Activated CD4-positive, CD25-positive, alpha-beta regulatory T cell (primary cell): ENCODE measurements around the gene SYNGR4.
"Not testable (repeated sequence)": the region's sequence is repeated elsewhere in the genome, so short reads cannot be mapped to it uniquely, and the experiment has no call there.

Experiments used
- DNase-seq, 4 experiments: peaks; one replicate each; lab custom pipeline; 2025; lab: John Stamatoyannopoulos, UW

SYNGR4 gene, protein sequence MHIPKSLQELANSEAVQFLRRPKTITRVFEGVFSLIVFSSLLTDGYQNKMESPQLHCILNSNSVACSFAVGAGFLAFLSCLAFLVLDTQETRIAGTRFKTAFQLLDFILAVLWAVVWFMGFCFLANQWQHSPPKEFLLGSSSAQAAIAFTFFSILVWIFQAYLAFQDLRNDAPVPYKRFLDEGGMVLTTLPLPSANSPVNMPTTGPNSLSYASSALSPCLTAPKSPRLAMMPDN

DNA sequence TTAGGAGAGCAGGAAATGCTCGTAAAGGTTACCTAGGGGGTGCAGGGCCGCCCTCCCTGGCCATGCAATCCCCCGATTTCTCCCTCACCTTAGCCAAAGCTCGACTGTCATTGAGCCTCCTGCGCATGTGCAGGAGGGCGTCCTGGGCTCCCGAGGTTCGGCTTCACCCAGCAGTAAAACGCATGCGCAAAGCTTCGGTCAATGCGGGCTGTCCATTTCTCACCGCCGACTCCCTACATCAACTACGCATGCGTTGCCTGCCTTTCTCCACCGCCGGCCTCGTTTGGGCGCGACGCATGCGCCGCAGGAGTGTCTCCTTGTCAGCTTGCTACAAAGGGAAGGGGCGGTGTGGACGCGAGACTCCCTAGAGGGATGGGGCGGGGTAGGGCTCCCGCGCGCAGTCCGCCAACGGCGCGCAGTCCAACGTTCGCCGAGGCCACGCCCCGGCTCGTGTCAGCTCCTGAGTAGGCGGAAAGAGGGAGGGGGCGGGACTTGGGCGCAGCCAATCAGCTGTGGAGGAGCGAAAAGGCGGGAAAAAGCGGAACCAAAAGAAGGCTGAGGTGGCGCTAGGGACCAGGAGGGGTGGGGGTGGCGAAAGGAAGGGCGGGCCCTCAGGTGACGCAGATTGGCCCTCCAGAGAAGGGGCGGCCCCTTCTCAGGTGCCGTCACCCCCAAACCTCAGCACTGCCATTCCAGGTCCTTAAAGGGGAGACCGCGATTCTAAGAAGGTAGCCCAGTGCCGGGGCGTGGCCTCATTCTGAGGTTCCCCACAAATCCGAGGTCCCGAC is at the start of gene SYNGR4, which contains the start of gene TMEM143:
TSS of gene SYNGR4 (plus strand) at position 558 of the 788 bp plus-strand sequence. CDS start 1,476 bp downstream, outside the sequence.
TSS of gene TMEM143 (minus strand) at position 131 of the 788 bp plus-strand sequence. CDS start at position 111, 20 bp downstream.
- peak; percentile 89 to 97 (median 95) for DNase-seq

DNA sequence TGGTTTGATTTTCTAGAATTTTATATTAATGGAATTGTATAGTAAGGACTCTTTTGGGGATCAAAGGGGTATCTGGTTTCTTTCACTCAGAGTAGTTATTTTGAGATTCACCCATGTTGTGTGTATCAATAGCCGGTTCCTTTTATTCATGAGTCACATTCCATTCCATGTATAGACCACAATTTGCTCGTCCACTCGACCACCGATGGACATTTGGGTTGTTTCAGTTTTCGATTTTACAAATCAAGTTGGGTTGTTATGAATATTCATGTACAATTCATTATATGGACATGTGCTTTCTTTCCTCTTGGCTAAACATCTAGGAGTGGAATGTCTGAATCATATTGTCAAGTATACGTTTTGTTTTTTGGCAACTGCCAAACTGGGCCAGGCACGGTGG is 48.5 kb upstream of the SYNGR4 start:
- no peak for DNase-seq

DNA sequence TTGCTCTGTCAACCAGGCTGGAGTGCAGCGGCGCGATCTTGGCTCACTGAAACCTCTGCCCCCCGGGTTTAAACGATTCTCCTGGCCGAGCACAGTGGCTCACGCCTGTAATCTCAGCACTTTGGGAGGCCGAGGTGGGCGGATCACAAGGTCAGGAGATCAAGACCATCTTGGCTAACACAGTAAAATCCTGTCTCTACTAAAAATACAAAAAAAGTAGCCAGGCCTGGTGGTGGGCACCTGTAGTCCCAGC is 46.5 kb upstream of the SYNGR4 start:
- DNase-seq: not testable (repeated sequence)

DNA sequence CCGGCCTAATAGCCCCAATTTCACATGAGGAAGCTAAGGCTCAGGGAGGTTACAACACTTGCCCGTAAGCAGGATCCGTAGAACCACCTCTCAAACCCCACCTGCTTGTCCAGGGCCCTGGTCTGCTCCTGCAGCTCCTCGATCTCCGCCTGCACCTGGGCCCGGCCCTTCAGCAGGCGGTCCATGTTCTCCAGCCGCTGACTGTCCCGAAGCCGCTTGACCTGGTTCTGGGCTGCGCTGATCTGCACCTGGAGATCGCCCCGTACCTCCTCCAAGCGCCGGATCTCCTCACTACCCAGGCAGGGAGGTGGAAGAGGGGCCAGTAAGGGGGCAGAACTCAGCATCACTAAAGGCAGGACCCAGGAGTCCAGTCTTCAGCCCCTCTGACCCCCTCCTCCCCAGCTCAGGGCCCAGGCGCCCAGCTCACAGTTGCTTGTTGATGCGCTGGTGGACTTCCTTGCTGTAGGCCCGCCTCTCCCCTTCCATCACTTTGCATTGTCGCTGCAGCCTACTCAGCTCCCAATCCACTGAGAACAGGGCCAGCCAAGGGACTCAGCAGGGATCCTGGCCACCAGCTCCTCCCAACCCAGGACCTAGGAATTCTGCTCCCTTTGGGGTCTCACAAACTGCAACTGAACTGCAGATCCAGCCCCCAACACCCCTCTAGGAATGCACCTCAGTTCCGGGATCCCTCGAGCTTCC is 45.7 kb upstream of the SYNGR4 start:
- DNase-seq: no peak

DNA sequence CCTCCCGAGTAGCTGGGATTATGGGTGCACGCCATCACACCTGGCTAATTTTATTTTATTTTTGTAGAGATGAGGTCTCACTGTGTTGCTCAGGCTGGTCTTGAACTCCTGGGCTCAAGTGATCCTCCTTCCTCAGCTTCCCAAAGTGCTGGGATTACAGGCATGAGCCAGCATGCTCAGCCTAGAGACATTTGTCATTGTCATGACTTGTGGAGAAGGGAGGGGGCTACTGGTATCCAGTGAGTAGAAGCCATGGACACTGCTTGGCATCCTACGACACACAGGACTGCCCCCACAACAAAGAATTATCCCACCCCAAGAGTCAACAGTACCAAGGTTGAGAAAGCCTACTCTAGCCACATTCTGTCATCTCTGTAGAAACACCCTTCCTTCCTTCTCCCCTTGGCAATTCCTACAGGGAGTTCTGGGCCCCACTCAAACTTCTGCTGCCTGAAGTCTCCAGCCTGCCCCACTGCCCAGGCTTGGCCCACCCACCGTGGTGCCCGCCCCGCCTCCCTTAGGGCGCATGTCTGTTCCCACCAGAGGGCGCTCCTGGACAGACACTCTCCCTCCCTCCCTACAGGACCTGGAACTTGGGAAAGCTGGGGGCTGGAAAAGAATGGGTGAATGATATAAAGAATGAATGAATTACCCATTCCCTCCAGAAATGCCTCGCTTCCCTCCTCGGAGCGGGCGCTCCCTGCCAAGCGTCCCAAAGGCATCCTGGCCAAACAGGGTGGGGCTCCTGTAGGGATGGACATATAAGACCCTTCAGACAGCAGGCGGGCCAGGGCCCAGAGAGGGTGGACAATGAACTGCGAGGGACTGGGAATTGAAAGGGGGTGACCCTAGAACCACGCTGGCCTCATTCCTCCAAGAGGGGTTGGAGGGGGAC is 44.3 kb upstream of the SYNGR4 start:
- peak; percentile 57 to 71 (median 64) for DNase-seq

DNA sequence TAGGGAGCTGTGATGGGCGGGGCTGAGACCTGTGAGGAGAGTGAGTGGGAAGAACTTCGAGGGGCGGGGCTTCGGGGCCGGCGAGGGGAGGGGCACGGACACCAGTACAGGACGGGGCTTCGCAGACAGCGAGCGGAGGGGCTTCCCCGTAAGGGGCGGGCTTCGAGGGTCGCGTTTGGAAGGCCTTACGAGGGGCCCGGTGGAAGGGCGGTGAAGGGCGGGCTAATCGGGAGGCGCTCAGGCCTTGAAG is 42.9 kb upstream of the SYNGR4 start:
- peak; percentile 78 to 88 (median 84) for DNase-seq

DNA sequence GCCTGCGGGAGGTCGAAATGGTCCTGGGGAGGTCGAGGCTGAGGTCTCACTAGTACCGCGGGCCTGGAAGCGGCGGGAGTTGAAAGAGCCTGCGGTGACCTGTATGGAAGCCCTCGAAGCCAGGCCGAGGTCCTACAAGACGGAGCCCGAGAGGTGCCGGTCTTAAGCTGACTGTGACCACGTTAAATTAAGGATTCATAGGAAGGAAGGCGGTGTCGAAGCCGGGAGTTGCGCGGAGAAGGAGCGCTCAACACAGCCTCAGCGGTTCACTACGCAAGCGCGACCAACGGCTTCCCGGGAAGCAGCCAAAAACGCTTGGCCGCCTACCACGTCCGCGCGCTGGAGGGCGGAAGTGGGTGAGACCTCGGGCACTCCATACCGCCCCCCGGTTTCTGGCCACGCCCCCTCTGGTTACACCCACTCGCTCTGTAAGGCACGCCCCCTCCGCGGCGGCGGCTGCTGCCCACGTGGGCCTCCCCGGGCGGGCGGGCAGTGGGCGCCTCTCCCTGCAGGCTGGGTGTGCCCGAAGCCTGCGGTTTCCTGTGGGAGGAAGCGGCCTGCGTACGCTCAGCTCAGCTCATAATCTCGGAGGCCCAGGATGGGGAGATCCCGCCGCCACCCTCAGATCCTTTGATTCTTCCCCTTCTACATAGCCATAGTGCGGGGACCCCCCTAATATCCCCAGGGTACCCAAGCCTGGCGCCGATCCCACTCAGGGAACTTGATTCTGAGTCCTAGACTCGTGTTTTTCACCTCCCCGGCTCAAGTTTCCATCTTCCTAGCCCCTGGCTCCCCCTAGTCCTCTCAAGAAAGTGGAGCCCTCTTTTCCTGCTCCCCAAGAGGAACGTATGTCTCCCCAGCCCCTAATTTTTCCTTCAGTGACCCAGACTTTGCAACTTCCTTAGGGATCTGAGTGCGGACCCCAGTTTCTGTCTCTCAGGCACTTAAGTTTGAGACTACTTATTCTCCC is 42.3 kb upstream of the SYNGR4 start:
- peak; percentile 96 to 99 (median 98) for DNase-seq

DNA sequence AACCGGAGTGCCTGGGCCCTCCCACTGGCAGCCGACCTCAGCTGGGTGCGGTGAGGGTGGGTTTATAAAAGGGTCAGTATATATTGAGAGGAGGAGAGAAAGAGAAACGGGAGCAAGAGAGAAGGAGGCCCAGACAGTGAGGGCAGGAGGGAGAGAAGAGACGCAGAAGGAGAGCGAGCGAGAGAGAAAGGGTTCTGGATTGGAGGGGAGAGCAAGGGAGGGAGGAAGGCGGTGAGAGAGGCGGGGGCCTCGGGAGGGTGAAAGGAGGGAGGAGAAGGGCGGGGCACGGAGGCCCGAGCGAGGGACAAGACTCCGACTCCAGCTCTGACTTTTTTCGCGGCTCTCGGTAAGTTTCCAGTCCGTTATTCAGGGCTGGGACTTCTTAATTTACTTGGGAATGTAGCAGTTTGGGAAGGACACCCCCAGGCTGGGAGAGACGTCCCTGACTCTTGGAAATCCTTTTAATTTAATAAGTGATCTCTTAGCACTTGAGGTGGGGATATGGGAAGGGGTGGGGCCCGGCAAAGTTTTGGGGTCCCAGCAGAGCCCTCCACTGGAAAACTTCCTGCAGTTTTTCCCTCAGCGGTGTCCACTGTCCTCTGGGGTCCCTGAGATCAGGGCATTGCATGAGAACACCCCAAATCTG is 38.8 kb upstream of the SYNGR4 start, which contains the start of gene EMP3:
TSS of gene EMP3 (plus strand) at position 288 of the 646 bp plus-strand sequence. CDS start 1,293 bp downstream, outside the sequence.
- peak; percentile 40 to 68 (median 56) for DNase-seq

DNA sequence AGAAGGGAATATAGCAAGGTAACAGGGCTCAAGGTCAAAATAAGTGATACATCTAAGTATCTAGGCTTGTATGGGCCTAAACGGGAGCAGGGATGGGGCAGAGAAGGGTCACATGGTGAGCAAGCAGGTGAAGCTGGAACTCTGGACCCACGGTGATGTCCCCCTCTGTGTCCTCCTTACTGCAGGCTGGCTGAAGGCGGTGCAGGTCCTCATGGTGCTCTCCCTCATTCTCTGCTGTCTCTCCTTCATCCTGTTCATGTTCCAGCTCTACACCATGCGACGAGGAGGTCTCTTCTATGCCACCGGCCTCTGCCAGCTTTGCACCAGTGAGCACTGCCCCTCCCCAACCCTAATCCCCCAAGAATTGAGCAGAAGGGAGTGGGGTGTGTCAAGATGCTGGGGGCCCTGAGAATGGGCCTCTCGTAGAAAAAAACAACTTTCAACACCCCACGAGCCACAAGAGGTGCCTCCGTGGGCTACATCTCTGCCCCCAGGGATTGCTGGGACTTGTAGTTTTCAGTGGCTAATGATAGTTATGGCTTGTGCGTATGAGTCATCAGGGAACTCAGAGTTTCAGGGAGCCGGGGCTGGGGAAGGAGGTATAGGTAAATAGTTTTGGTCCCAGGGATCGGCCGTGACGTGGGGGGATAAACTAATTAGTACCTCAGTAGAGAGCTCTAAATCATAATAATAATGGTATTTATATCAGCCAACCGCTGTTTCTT is 34.8 kb upstream of the SYNGR4 start:
- peak in 2 of 4 experiments; percentile 14 to 16 for DNase-seq

DNA sequence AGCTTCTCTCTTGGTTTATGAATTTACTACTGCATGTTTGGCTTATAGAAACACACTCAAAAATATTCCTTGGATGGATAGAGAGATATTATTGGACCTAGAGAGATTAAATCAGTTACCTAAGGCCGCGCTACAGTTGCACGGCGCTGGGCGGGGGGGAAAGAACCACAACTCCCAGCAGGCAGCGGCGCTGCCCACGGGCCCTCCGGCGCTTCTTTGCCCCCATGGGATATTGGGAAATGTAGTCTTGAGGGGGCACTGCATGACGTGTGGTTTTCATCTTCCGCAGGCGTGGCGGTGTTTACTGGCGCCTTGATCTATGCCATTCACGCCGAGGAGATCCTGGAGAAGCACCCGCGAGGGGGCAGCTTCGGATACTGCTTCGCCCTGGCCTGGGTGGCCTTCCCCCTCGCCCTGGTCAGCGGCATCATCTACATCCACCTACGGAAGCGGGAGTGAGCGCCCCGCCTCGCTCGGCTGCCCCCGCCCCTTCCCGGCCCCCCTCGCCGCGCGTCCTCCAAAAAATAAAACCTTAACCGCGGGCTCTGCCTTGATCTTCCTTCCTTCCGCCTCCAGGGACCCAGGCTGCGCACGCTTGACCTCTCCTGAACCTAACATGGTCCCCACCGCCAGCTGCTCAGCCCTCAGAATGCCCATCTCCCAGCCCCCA is 34.0 kb upstream of the SYNGR4 start:
- peak; percentile 55 to 78 (median 66) for DNase-seq

DNA sequence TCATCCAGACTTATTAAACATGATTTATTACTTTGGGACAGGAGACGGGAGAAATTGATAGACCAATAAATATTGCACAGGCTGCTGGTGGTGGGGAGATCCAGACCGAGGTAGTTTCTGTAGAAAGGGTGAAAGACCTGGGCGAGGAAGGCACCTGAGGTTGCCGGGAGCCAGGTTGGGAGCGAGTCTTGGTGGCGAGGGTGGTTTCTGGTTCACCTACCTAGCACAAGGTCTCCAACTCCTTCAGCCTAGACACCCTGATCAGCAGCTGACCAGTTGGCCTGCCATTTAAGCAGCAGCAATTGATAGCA is 31.9 kb upstream of the SYNGR4 start:
- DNase-seq: no peak

DNA sequence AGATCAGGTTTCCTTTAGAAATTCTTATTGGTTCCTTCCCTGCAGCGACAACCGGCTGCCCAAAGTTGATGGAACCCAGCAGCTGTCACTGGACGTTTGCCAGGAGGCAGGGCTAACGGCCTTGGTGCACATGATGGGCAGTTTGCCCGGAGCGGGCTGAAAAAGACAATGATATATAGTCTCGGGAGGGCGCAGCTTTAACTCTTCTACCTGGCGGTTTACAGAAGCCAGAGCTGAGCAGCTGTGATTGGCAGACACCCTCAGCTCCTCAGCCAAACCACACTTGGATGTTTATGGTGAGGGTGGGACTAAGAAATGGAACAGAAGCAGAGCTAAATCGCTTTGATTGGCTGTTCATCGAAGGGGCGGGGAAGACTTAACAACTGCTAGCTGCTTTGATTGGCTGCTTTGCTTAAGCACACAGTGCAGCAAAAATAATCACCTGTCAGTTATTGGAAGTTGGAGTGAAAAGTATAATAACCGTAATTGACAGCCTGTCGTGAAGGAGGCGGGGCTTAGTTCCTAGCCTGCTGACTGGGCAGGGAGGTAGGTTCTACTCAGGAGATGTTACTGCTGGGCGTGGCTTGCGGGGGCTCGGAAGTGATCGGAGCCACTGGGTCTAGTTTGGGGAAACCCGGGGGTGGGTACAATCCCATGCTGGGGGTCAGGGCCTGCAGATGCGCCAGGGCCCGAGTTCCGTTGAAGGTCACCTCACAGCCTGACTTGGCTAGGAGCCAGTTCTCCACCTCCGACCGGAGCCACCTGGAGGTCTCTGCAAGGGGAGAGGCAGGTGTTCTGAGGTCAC is 31.3 kb upstream of the SYNGR4 start:
- DNase-seq: peak; percentile 72 to 92 (median 81)

DNA sequence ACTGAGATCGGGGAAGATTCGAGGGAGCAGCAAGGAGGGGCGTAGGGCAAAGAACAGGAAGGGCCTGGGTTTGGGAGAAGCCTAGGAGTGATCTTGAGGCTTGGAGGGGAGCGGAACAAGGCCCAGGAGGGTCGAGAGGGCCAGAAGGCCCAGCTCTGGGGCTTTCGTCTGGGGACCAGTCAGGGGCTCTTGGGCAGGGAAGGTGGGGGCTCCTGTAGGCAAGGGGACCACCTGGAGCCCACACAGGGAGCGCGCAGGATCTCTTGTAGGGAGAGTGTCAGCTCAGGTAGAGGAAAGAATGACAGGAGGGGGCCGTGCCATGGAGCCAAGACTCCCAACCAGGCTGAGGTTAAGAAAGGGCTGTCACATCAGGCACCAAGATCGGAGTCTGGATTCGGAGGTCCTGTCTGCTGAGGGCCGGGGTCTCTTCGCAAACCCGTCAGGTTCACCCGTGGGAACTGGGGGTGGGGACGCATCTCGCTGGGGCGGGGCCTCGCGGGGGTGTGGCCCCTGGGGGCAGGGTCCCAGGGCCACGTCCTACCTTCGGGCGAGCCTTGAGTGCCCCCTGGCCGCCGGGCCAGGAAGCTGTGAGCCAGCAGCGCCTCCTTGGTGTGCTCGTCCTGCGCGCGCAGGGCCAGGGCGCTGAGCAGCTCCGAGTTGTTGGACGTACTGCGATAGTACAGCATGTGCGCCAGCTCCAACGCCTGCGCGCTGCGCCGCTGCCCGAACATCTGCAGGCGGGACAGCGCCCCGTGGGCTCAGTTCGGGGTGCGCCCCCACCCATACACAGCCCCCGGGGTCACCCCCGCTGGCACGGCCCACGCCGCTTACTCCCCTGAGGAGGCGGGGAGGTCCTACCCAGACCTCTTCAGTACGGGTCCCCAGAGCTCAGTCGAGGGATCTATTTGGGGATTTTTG is 30.4 kb upstream of the SYNGR4 start:
- peak; percentile 78 to 93 (median 89) for DNase-seq

DNA sequence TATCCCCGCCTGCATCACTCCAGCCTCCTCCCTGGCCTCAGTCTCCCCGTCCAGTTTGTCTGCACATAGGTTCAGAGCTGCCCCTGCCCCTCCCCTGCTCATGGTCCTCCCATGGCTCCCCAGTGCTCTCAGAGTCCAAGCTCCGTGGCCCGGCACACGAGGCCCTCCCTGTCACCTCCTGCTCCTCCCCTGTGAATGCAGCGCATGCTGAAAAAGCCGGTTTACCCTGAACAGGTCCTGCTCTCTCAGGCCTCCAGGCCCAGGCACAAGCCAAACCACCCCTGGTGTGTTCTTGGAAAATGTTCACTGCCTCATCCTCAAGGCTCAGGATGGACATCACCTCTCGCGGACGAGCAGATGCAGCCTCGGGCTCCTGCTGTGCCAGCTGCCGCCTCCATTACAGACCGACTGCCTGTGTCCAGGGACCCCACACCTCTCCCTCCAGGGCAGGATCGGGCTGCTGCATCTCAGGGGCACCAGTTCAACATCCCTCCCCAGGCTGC is 25.9 kb upstream of the SYNGR4 start:
- DNase-seq: no peak

DNA sequence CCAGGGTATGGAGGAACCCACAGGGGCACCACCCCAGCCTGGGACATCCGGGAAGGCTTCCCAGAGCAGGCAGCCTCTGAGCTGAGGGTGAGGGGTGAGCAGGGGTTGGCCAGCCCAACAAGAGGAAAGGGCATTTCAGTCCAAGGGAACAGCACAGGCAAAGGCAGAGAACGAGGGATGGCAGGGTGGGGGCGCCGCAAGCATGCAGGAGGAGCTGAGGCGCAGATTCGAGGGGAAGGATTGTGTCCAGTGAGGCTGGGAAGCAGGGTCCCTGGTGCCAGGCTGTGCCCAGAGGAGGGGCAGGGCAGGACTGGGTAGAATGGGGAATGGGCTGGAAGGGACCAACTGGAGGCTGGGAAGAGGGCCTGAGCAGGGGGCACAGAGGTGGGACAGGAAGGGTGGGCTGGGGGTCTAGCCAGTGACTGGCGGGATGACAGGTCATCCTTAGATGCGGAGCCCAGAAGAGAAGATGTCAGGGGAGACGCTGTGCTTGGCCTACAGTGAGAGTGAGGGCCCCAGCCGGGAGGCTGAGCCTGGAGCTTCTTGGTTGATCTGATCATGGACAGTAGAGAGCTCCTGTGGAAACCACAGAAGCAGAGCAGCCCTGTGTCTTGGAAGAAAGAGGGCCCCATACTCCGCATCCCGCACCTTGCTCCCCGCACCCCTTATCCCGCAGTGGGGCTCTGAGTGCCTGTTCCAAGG is 25.2 kb upstream of the SYNGR4 start:
- DNase-seq: no peak

DNA sequence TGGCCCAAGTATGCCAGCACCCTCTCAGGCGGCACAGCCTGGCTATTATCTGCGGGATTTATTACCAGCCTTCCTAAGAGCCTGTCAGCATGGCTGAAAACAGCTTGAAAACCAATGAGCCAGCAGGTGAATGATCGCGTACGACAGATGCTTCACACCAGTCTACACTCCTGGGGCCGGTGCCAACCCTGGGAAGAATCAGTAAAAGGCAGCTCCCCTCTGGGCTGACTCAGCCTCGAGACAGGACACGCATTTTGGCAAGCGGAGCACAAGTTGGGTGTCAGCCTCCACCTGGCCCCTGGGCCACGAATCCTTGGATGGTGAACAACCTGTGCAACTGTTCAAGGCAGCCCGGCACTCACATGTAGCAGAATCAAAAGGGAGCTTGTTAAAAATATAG is 23.2 kb upstream of the SYNGR4 start:
- DNase-seq: no peak
